GM12878 (cell line): ENCODE results near the gene PPM1G. TPM values are rescaled to one million over a fixed set of nuclear protein-coding genes. Genes with fewer than 3 reads are reported as not detected.
"Not testable (repeated sequence)": the region's sequence is repeated elsewhere in the genome, so short reads cannot be mapped to it uniquely, and the experiment has no call there.

Experiments
- ATAC-seq: fragments of 200-7000 bp; cut with Tn5 transposase; 3 replicates; pipeline ENCODE4 v1.9.1; 2020; ENCODE audit warnings: mild to moderate bottlenecking, moderate library complexity
- BruUV-seq: library from RNA; stranded (reverse); fragments of 400-500 nt; replicated peaks from 2 replicates; lab custom pipeline; 2021; lab: Mats Ljungman, UMichigan
- CTCF ChIA-PET: fragments of 300-600 bp; sonication (Branson Sonifier 250); formaldehyde crosslinking; extraction: SDS; loops from one replicate; lab custom pipeline; 2021; ENCODE audit warnings: inconsistent platforms; lab: Yijun Ruan, JAX
- POLR2A ChIA-PET: fragments of 350-600 bp; formaldehyde crosslinking; extraction: SDS; loops from one replicate; lab custom pipeline; 2021; ENCODE audit warnings: inconsistent platforms; lab: Charles Lee
- RAD21 ChIA-PET: fragments of 300-600 bp; sonication (Branson Sonifier 250); formaldehyde crosslinking; loops from one replicate; lab custom pipeline; 2023; ENCODE audit warnings: antibody characterized with exemption; ENCODE audit not compliant: unreplicated experiment; lab: Charles Lee
- SMC1A ChIA-PET: fragments of 300-600 bp; sonication (Branson Sonifier 250); formaldehyde crosslinking; loops from one replicate; lab custom pipeline; 2023; ENCODE audit not compliant: unreplicated experiment, uncharacterized antibody; lab: Charles Lee
- DNase-seq: peaks from one replicate; pipeline ENCODE4 v3.0.0-alpha.2; 2011; ENCODE audit warnings: low read depth, low spot score
- FAIRE-seq: peaks from 3 replicates; lab custom pipeline; 2011; peaks lifted over from hg19 to GRCh38; lab: Jason Lieb, UNC
- H2AFZ ChIP-seq: 2 replicates; pipeline ENCODE4 v1.6.0; 2011; ENCODE audit warnings: low read depth, low read length, control low read depth; ENCODE audit not compliant: control insufficient read depth
- H3K27ac ChIP-seq: 2 replicates; pipeline ENCODE4 v1.5.1; 2011; ENCODE audit warnings: control low read depth; ENCODE audit not compliant: control insufficient read depth, insufficient read depth
- H3K27me3 ChIP-seq, 2 experiments: replicated peaks in 1 of 2; 2 replicates each; pipeline versions ENCODE4 v1.6.0 to v1.6.1; 2011; ENCODE audit warnings: low read length in 1 of 2; ENCODE audit not compliant: control insufficient read depth in 2 of 2, insufficient read depth in 2 of 2
- H3K36me3 ChIP-seq, 2 experiments: 2 replicates each; pipeline ENCODE4 v1.5.1; 2011; ENCODE audit warnings: low read length in 1 of 2; ENCODE audit not compliant: control insufficient read depth in 2 of 2, insufficient read depth in 2 of 2
- H3K4me1 ChIP-seq: 2 replicates; pipeline ENCODE4 v1.6.1; 2011; ENCODE audit warnings: mild to moderate bottlenecking, low read length, moderate library complexity, mixed read lengths; ENCODE audit not compliant: control insufficient read depth, insufficient read depth
- H3K4me2 ChIP-seq: 2 replicates; pipeline ENCODE4 v1.6.0; 2011; ENCODE audit warnings: control low read depth; ENCODE audit not compliant: control insufficient read depth, insufficient read depth
- H3K4me3 ChIP-seq: fragments of 200-600 bp; sonication (generic); 2 replicates; pipeline ENCODE4 v1.5.1; 2016
- H3K79me2 ChIP-seq: 2 replicates; pipeline ENCODE4 v1.6.0; 2011; ENCODE audit warnings: low read length; ENCODE audit not compliant: control insufficient read depth, insufficient read depth
- H3K9ac ChIP-seq: 2 replicates; pipeline ENCODE4 v1.8.0; 2011; ENCODE audit warnings: low read length, control low read depth, mixed read lengths; ENCODE audit not compliant: control insufficient read depth, insufficient read depth
- H3K9me3 ChIP-seq: replicated peaks from 3 replicates; pipeline ENCODE4 v1.5.1; 2011; ENCODE audit warnings: mild to moderate bottlenecking, low read length; ENCODE audit not compliant: control insufficient read depth, insufficient read depth
- H4K20me1 ChIP-seq: 2 replicates; pipeline ENCODE4 v1.6.0; 2011; ENCODE audit not compliant: control insufficient read depth, insufficient read depth
- CHD2 ChIP-seq: IDR thresholded peaks from 2 replicates; pipeline ENCODE4 v1.6.1; 2011; ENCODE audit warnings: low read depth, low read length, improper control_type of control experiment, borderline replicate concordance
- ESRRA ChIP-seq: IDR thresholded peaks from 2 replicates; pipeline ENCODE4 v1.6.1; 2012; ENCODE audit warnings: mild to moderate bottlenecking, low read length, improper control_type of control experiment
- ETV6 ChIP-seq, 2 experiments: fragments of 450-650 bp in 1 of 2; IDR thresholded peaks in 1 of 2; conservative IDR thresholded peaks in 1 of 2; 2 replicates each; pipeline ENCODE4 v1.6.1; 2014; ENCODE audit warnings: antibody characterized with exemption in 1 of 2, borderline replicate concordance in 1 of 2, low read depth in 1 of 2, mild to moderate bottlenecking in 1 of 2, moderate library complexity in 1 of 2
- MYC ChIP-seq: IDR thresholded peaks from 2 replicates; pipeline ENCODE4 v1.6.1; 2011; ENCODE audit warnings: mild to moderate bottlenecking, low read length, moderate library complexity, inconsistent platforms; ENCODE audit not compliant: insufficient read depth, insufficient replicate concordance, insufficient read length, severe bottlenecking
- PKNOX1 ChIP-seq: fragments of 450-650 bp; IDR thresholded peaks from 2 replicates; pipeline ENCODE4 v1.6.1; 2016; ENCODE audit warnings: mild to moderate bottlenecking
- TCF12 ChIP-seq: IDR thresholded peaks from 2 replicates; pipeline ENCODE4 v1.6.1; 2011; ENCODE audit warnings: low read depth, mild to moderate bottlenecking, low read length
- WGBS: methylation state at CpG from one replicate; pipeline ENCODE4 v1.1.6; 2016; ENCODE audit warnings: low lambda C conversion rate; ENCODE audit not compliant: insufficient replicate concordance, insufficient coverage; ENCODE audit errors: missing lambda C conversion rate; 5-methylcytosine and 5-hydroxymethylcytosine counted together
- in situ Hi-C: fragments of 300-500 bp; cut with MboI; formaldehyde crosslinking; loops from 9 replicates; pipeline ENCODE4 v1.14.3; 2018; ENCODE audit warnings: mixed read lengths
- intact Hi-C: fragments of 100-400 bp; cut with micrococcal nuclease; formaldehyde crosslinking; loops from one replicate; pipeline ENCODE4 v1.14.2; 2022; ENCODE audit not compliant: unreplicated experiment
- polyA plus RNA-seq, 11 experiments: library from polyadenylated mRNA; depleted of rRNA in 4 of 11; unstranded in 6 of 11; stranded (reverse) in 5 of 11; fragments of >200 nt; fragmentation: Nextera tagmentation in 4 of 11; fragmentation: Illumina TruSeq in 1 of 11; extraction: Ambion mirVana in 4 of 11; extraction: Trizol in 1 of 11; gene quantifications; 1 replicate in 1 of 11; 2 replicates in 10 of 11; pipeline versions ENCODE4 v1.2.1 to v1.2.3, GENCODE V29; 2011 to 2016; ENCODE audit warnings: inconsistent platforms in 2 of 11, missing spikeins in 2 of 11, low read depth in 1 of 11
- total RNA-seq, 4 experiments: library from RNA; depleted of rRNA in 3 of 4; stranded (reverse); fragments of >200 nt in 3 of 4; fragmentation: Illumina TruSeq in 1 of 4; extraction: Trizol in 1 of 4; gene quantifications; 2 replicates each; pipeline versions ENCODE4 v1.2.1 to v1.2.3, GENCODE V29; 2013 to 2021

The PPM1G gene
- total and polyA plus RNA-seq, 10 of the 15 experiments (the other 5 are each of a cell fraction or from before 2014, with no cell fraction given) = 68.8 to 171 (median 121) TPM

GRCh38 chr2:27353762-27354596 lies 55.4 kb downstream of the PPM1G start (continued):
- TF ChIP-seq PKNOX1 (no peak), ESRRA (no peak), CHD2 (no peak), ETV6 (conservative IDR thresholded peaks at IDR 0.05 in 1 of 2, IDR thresholded peaks at IDR 0.05 in 1 of 2; ENCODE audit: borderline replicate concordance in 1 of 2, low read depth in 1 of 2) (no peak), MYC (no peak), TCF12 (no peak)
- TF ChIP-seq, all 136 proteins: peak for 0

GRCh38 chr2:27353386-27353761 lies 56.0 kb downstream of the PPM1G start:
- H3K9ac ChIP-seq, FAIRE-seq, H2AFZ ChIP-seq, H3K36me3 ChIP-seq, ATAC-seq, in situ Hi-C loops, H3K27ac ChIP-seq, H3K27me3 ChIP-seq, H3K4me3 ChIP-seq, H3K4me1 ChIP-seq, H4K20me1 ChIP-seq, BruUV-seq, H3K4me2 ChIP-seq, DNase-seq, H3K9me3 ChIP-seq: not testable (repeated sequence)
- RAD21 ChIA-PET = interaction anchor here (0.7 kb wide), 1 partner anchor 92 kb away, joined by 3 read pairs; no protein-coding TSS in a partner anchor
- CTCF ChIA-PET = interaction anchor here (1.2 to 3.3 kb wide), 5 partner anchors 9 to 330 kb away, joined by 5 to 7 read pairs (median 7); no protein-coding TSS in a partner anchor
- H3K79me2 ChIP-seq = peaks cover 72% of the 10 kb centered on the region
- SMC1A ChIA-PET = interaction anchor here (0.6 to 2.6 kb wide), 4 partner anchors 10 to 39 kb away, joined by 3 to 9 read pairs (median 4); partner anchors contain the start of gene EIF2B4
- intact Hi-C loops = loop anchor here (10.0 kb wide), 1 partner anchor 139 kb away; the partner anchor contains the start of genes ATRAID, CAD and SLC5A6
- 94% methylated on average over 5 of the region's 5 CpGs for WGBS
- POLR2A ChIA-PET = interaction anchor here (1.2 to 1.7 kb wide), 3 partner anchors 10 to 74 kb away, joined by 4 read pairs; partner anchors contain the start of genes EIF2B4 and SNX17
